Activated CD4-positive, alpha-beta T cell treated with anti-CD3 and anti-CD28 coated beads, Interleukin-2, amount 10 ng/mL, durations not matched to agents 7 days and 5 days (primary cell): Measurements from ENCODE around the gene SERTAD2. TPM values are rescaled to one million over a fixed set of nuclear protein-coding genes. Genes with fewer than 3 reads are reported as not detected.

Source experiments
- CTCF ChIA-PET: fragments of 350-600 bp; sonication (Branson Sonifier 250); formaldehyde crosslinking; loops from one replicate; lab custom pipeline; 2021; ENCODE audit warnings: antibody characterized with exemption; lab: Charles Lee
- POLR2A ChIA-PET: fragments of 350-600 bp; sonication (Branson Sonifier 250); formaldehyde crosslinking; loops from one replicate; lab custom pipeline; 2021; ENCODE audit warnings: antibody characterized with exemption; lab: Charles Lee
- DNase-seq: peaks from one replicate; pipeline ENCODE4 v3.0.0-alpha.2; 2020
- H3K27ac Mint-ChIP-seq: one replicate; pipeline ENCODE4 v1.8.0; 2021; ENCODE audit warnings: mild to moderate bottlenecking, moderate library complexity, mixed read lengths
- H3K27me3 Mint-ChIP-seq: one replicate; pipeline ENCODE4 v1.8.0; 2021; ENCODE audit warnings: mixed read lengths
- H3K36me3 Mint-ChIP-seq: one replicate; pipeline ENCODE4 v1.8.0; 2021; ENCODE audit warnings: low read depth, mixed read lengths
- H3K4me1 Mint-ChIP-seq: one replicate; pipeline ENCODE4 v1.8.0; 2021; ENCODE audit warnings: mixed read lengths
- H3K4me3 Mint-ChIP-seq: one replicate; pipeline ENCODE4 v1.8.0; 2021; ENCODE audit warnings: mild to moderate bottlenecking, moderate library complexity, mixed read lengths
- H3K9me3 Mint-ChIP-seq: one replicate; pipeline ENCODE4 v1.8.0; 2021; ENCODE audit warnings: mixed read lengths
- total RNA-seq, 2 experiments: library from RNA; stranded (reverse); gene quantifications; one replicate each; pipeline ENCODE4 v1.2.3, GENCODE V29; 2021

Gene SERTAD2
- total RNA-seq, 2 experiments from 2014 or later = 16.9 to 18.7 TPM

- DNase-seq = no peak
- Mint-ChIP-seq H3K4me1 (peaks cover 7% of the 10 kb centered on the region), H3K36me3 (peaks cover 14% of the 10 kb centered on the region), H3K27me3 (no peaks in the 10 kb centered on the region), H3K9me3 (no peaks in the 10 kb centered on the region), H3K4me3 (no peak overlapping the region), H3K27ac (no peak overlapping the region)
- POLR2A ChIA-PET = no interaction called here
- CTCF ChIA-PET = interaction anchor here (1.1 to 4.3 kb wide), 3 partner anchors 13 to 404 kb away, joined by 3 to 23 read pairs (median 4); no protein-coding TSS in a partner anchor
These were observed 58.1 kb downstream of the SERTAD2 start for GRCh38 chr2:64595397-64596176.

GRCh38 chr2:64594226-64594989 is 59.3 kb downstream of the SERTAD2 start:
- H3K27ac Mint-ChIP-seq = no peak overlapping the region
- ChIA-PET POLR2A (no interaction called here), CTCF (interaction anchor here (0.7 to 2.2 kb wide), 6 partner anchors 11 to 406 kb away, joined by 3 to 7 read pairs (median 4); no protein-coding TSS in a partner anchor)
- H3K9me3 Mint-ChIP-seq = no peaks in the 10 kb centered on the region
- peaks cover 3% of the 10 kb centered on the region for H3K4me1 Mint-ChIP-seq
- no peak for DNase-seq
- no peaks in the 10 kb centered on the region for H3K27me3 Mint-ChIP-seq
- H3K36me3 Mint-ChIP-seq = peaks cover 20% of the 10 kb centered on the region
- H3K4me3 Mint-ChIP-seq = no peak overlapping the region

- Mint-ChIP-seq H3K9me3 (no peaks in the 10 kb centered on the region), H3K27ac (no peak overlapping the region), H3K27me3 (no peaks in the 10 kb centered on the region), H3K4me3 (no peak overlapping the region), H3K36me3 (peaks cover 25% of the 10 kb centered on the region), H3K4me1 (no peaks in the 10 kb centered on the region)
- no peak for DNase-seq
- CTCF ChIA-PET = interaction anchor here (2.2 kb wide), 1 partner anchor 12 kb away, joined by 7 read pairs; no protein-coding TSS in a partner anchor
- POLR2A ChIA-PET = no interaction called here
These were observed 60.6 kb downstream of the SERTAD2 start for GRCh38 chr2:64593035-64593655.

- Mint-ChIP-seq H3K36me3 (peaks cover 33% of the 10 kb centered on the region), H3K27me3 (no peaks in the 10 kb centered on the region), H3K27ac (no peak overlapping the region), H3K4me1 (peaks cover 3% of the 10 kb centered on the region), H3K9me3 (no peaks in the 10 kb centered on the region), H3K4me3 (no peak overlapping the region)
- ChIA-PET CTCF (interaction anchor here (0.6 to 1.6 kb wide), 2 partner anchors 277 to 504 kb away, joined by 3 to 4 read pairs; no protein-coding TSS in a partner anchor), POLR2A (no interaction called here)
- DNase-seq = no peak
These were observed 62.5 kb downstream of the SERTAD2 start for GRCh38 chr2:64591188-64591587.

- Mint-ChIP-seq H3K36me3 (peaks cover 33% of the 10 kb centered on the region), H3K27ac (no peak overlapping the region), H3K27me3 (no peaks in the 10 kb centered on the region), H3K4me1 (peaks cover 3% of the 10 kb centered on the region), H3K9me3 (no peaks in the 10 kb centered on the region), H3K4me3 (no peak overlapping the region)
- ChIA-PET POLR2A (no interaction called here), CTCF (interaction anchor here (0.7 to 3.6 kb wide), 11 partner anchors 10 to 330 kb away, joined by 3 to 16 read pairs (median 4); no protein-coding TSS in a partner anchor)
- no peak for DNase-seq
These were observed 66.2 kb downstream of the SERTAD2 start for GRCh38 chr2:64587561-64587960.

GRCh38 chr2:64586883-64587481 is 66.7 kb downstream of the SERTAD2 start:
- no peak for DNase-seq
- Mint-ChIP-seq H3K9me3 (no peaks in the 10 kb centered on the region), H3K4me1 (peaks cover 3% of the 10 kb centered on the region), H3K36me3 (peaks cover 33% of the 10 kb centered on the region), H3K27me3 (no peaks in the 10 kb centered on the region), H3K27ac (no peak overlapping the region), H3K4me3 (no peak overlapping the region)
- POLR2A ChIA-PET = no interaction called here
- CTCF ChIA-PET = interaction anchor here (0.7 to 3.6 kb wide), 13 partner anchors 10 to 331 kb away, joined by 3 to 16 read pairs (median 4); no protein-coding TSS in a partner anchor

- Mint-ChIP-seq H3K9me3 (no peaks in the 10 kb centered on the region), H3K4me1 (peaks cover 3% of the 10 kb centered on the region), H3K36me3 (peaks cover 31% of the 10 kb centered on the region), H3K27me3 (no peaks in the 10 kb centered on the region), H3K27ac (no peak overlapping the region), H3K4me3 (no peak overlapping the region)
- no peak for DNase-seq
- ChIA-PET CTCF (interaction anchor here (0.9 to 3.6 kb wide), 4 partner anchors 11 to 156 kb away, joined by 3 to 16 read pairs (median 4); no protein-coding TSS in a partner anchor), POLR2A (no interaction called here)
These were observed 67.7 kb downstream of the SERTAD2 start for GRCh38 chr2:64586054-64586453.

- H3K36me3 Mint-ChIP-seq = peaks cover 21% of the 10 kb centered on the region
- H3K27ac Mint-ChIP-seq = no peak overlapping the region
- H3K27me3 Mint-ChIP-seq = no peaks in the 10 kb centered on the region
- POLR2A ChIA-PET = no interaction called here
- CTCF ChIA-PET = interaction anchor here (0.6 to 1.5 kb wide), 4 partner anchors 32 to 285 kb away, joined by 3 to 4 read pairs (median 3); no protein-coding TSS in a partner anchor
- DNase-seq = no peak
- peaks cover 3% of the 10 kb centered on the region for H3K4me1 Mint-ChIP-seq
- H3K4me3 Mint-ChIP-seq = no peak overlapping the region
- no peaks in the 10 kb centered on the region for H3K9me3 Mint-ChIP-seq
These were observed 70.9 kb downstream of the SERTAD2 start for GRCh38 chr2:64582774-64583340.

GRCh38 chr2:64581777-64582539 is 71.8 kb downstream of the SERTAD2 start:
- H3K9me3 Mint-ChIP-seq = no peaks in the 10 kb centered on the region
- ChIA-PET POLR2A (no interaction called here), CTCF (interaction anchor here (0.5 to 1.6 kb wide), 6 partner anchors 10 to 283 kb away, joined by 3 to 5 read pairs (median 4); partner anchors contain the start of gene SERTAD2)
- H3K27me3 Mint-ChIP-seq = no peaks in the 10 kb centered on the region
- no peak overlapping the region for H3K27ac Mint-ChIP-seq
- DNase-seq = no peak
- peaks cover 3% of the 10 kb centered on the region for H3K4me1 Mint-ChIP-seq
- peaks cover 26% of the 10 kb centered on the region for H3K36me3 Mint-ChIP-seq
- H3K4me3 Mint-ChIP-seq = no peak overlapping the region
